Ishikawa (cell line): ENCODE measurements around the gene C14orf93.
A peak's percentile ranks its signal among the peaks of the same experiment; 100 is the strongest.

Experiments used
- CEBPB ChIP-seq: IDR thresholded peaks from 2 replicates; pipeline ENCODE4 v1.6.1; 2012
- CREB1 ChIP-seq: IDR thresholded peaks from 2 replicates; pipeline ENCODE4 v1.6.1; 2012; ENCODE audit warnings: low read depth
- EGR1 ChIP-seq: IDR thresholded peaks from 2 replicates; pipeline ENCODE4 v1.6.1; 2012
- EP300 ChIP-seq: IDR thresholded peaks from 2 replicates; pipeline ENCODE4 v1.6.1; 2012; ENCODE audit warnings: borderline replicate concordance
- FOXM1 ChIP-seq: IDR thresholded peaks from 2 replicates; pipeline ENCODE4 v1.6.1; 2012; ENCODE audit warnings: low read depth, borderline replicate concordance
- MAX ChIP-seq: IDR thresholded peaks from 2 replicates; pipeline ENCODE4 v1.6.1; 2012
- NFIC ChIP-seq: IDR thresholded peaks from 2 replicates; pipeline ENCODE4 v1.6.1; 2012
- RAD21 ChIP-seq: IDR thresholded peaks from 2 replicates; pipeline ENCODE4 v1.6.1; 2012; ENCODE audit warnings: low read depth
- REST ChIP-seq: IDR thresholded peaks from 2 replicates; pipeline ENCODE4 v1.6.1; 2012; ENCODE audit warnings: low read depth, mild to moderate bottlenecking
- TAF1 ChIP-seq: IDR thresholded peaks from 2 replicates; pipeline ENCODE4 v1.6.1; 2012; ENCODE audit warnings: low read depth, mild to moderate bottlenecking
- TCF12 ChIP-seq: IDR thresholded peaks from 2 replicates; pipeline ENCODE4 v1.6.1; 2012; ENCODE audit warnings: low read depth
- TEAD4 ChIP-seq: IDR thresholded peaks from 2 replicates; pipeline ENCODE4 v1.6.1; 2012
- USF1 ChIP-seq: IDR thresholded peaks from 2 replicates; pipeline ENCODE4 v1.6.1; 2012
- YY1 ChIP-seq: IDR thresholded peaks from 2 replicates; pipeline ENCODE4 v1.6.1; 2012; ENCODE audit warnings: low read depth
- ZBTB7A ChIP-seq: IDR thresholded peaks from 2 replicates; pipeline ENCODE4 v1.6.1; 2012; ENCODE audit warnings: low read depth

Gene C14orf93

GRCh38 chr14:23013054-23013748 is 3.3 kb upstream of the C14orf93 start:
- TF ChIP-seq USF1 (no peak), RAD21 (no peak), ZBTB7A (no peak), EGR1 (no peak), MAX (no peak), CEBPB (no peak), FOXM1 (no peak), CREB1 (no peak), NFIC (no peak), TCF12 (no peak), REST (no peak), TEAD4 (no peak), YY1 (no peak), EP300 (no peak), TAF1 (no peak)

GRCh38 chr14:23009483-23009938 is 432 bp downstream of the C14orf93 start:
- TF ChIP-seq FOXM1 = no peak
- TF ChIP-seq TCF12 = no peak
- no peak for TF ChIP-seq CREB1
- TF ChIP-seq USF1 = no peak
- TF ChIP-seq CEBPB = no peak
- TF ChIP-seq EGR1 = no peak
- no peak for TF ChIP-seq ZBTB7A
- TF ChIP-seq TAF1 = no peak
- TF ChIP-seq TEAD4 = no peak

GRCh38 chr14:23008831-23009230 is 1.1 kb downstream of the C14orf93 start:
- TF ChIP-seq TAF1 = no peak
- no peak for TF ChIP-seq RAD21
- TF ChIP-seq TEAD4 = no peak
- no peak for TF ChIP-seq CEBPB
- TF ChIP-seq ZBTB7A = no peak
- no peak for TF ChIP-seq TCF12
- TF ChIP-seq EP300 = no peak
- TF ChIP-seq FOXM1 = no peak
- TF ChIP-seq USF1 = no peak
- TF ChIP-seq YY1 = no peak
- no peak for TF ChIP-seq EGR1
- no peak for TF ChIP-seq MAX
- no peak for TF ChIP-seq REST
- no peak for TF ChIP-seq CREB1
- TF ChIP-seq NFIC = no peak

GRCh38 chr14:23006544-23007419 is 3.2 kb downstream of the C14orf93 start:
- peak; percentile 66; the same call in 1 of the 2 replicates for TF ChIP-seq EGR1
- 0 out of 2 replicates have a peak, but pooled peaks have one; percentile 19 for TF ChIP-seq NFIC
- TF ChIP-seq TEAD4 = 0 out of 2 replicates have a peak, but pooled peaks have one; percentile 41
- TF ChIP-seq TCF12 = no peak
- peak; percentile 94 for TF ChIP-seq MAX
- no peak for TF ChIP-seq CREB1
- no peak for TF ChIP-seq FOXM1
- TF ChIP-seq EP300 = no peak
- TF ChIP-seq RAD21 = no peak
- TF ChIP-seq ZBTB7A = no peak
- TF ChIP-seq CEBPB = no peak
- TF ChIP-seq REST = no peak
- TF ChIP-seq USF1 = no peak
- TF ChIP-seq YY1 = peak; percentile 88
- peak; percentile 88; the same call in 1 of the 2 replicates for TF ChIP-seq TAF1
